ENCODE data around the gene SARDH.

Gene SARDH

GRCh38 chr9:133671371-133671770 lies 66.8 kb downstream of the SARDH start:
- CTCF ChIA-PET, result no interaction called here
- no peak for TF ChIP-seq CTCF (IDR thresholded peaks at IDR 0.05; ENCODE audit: control extremely low read depth, extremely low read depth, low read depth, missing control alignments)
- no peak for DNase-seq (ENCODE audit: extremely low spot score)
- POLR2A ChIA-PET, result no interaction called here

- DNase-seq (ENCODE audit: extremely low spot score), result no peak
- ChIA-PET POLR2A (no interaction called here), CTCF (no interaction called here)
- no peak for TF ChIP-seq CTCF (IDR thresholded peaks at IDR 0.05; ENCODE audit: control extremely low read depth, extremely low read depth, low read depth, missing control alignments)
These were observed 67.7 kb downstream of the SARDH start for GRCh38 chr9:133670466-133670865.

- POLR2A ChIA-PET, result interaction anchor here (0.7 kb wide), 1 partner anchor 214 kb away, joined by 5 read pairs; no protein-coding TSS in a partner anchor
- CTCF ChIA-PET, result no interaction called here
- DNase-seq (ENCODE audit: extremely low spot score), result no peak
- no peak for TF ChIP-seq CTCF (IDR thresholded peaks at IDR 0.05; ENCODE audit: control extremely low read depth, extremely low read depth, low read depth, missing control alignments)
These were observed 68.9 kb downstream of the SARDH start for GRCh38 chr9:133669182-133669801.

- CTCF ChIA-PET, result no interaction called here
These were observed 70.2 kb downstream of the SARDH start for GRCh38 chr9:133667759-133668450.

GRCh38 chr9:133666845-133667244 lies 71.3 kb downstream of the SARDH start:
- ChIA-PET POLR2A (no interaction called here), CTCF (no interaction called here)
- no peak for DNase-seq (ENCODE audit: extremely low spot score)
- no peak for TF ChIP-seq CTCF (IDR thresholded peaks at IDR 0.05; ENCODE audit: control extremely low read depth, extremely low read depth, low read depth, missing control alignments)

More at GRCh38 chr9:133667759-133668450, 70.2 kb downstream of the SARDH start:
- DNase-seq (ENCODE audit: extremely low spot score), result no peak
- POLR2A ChIA-PET, result no interaction called here
- TF ChIP-seq CTCF (IDR thresholded peaks at IDR 0.05; ENCODE audit: control extremely low read depth, extremely low read depth, low read depth, missing control alignments), result no peak

GRCh38 chr9:133666387-133666786 lies 71.8 kb downstream of the SARDH start:
- no peak for TF ChIP-seq CTCF (IDR thresholded peaks at IDR 0.05; ENCODE audit: control extremely low read depth, extremely low read depth, low read depth, missing control alignments)
- POLR2A ChIA-PET, result no interaction called here
- DNase-seq (ENCODE audit: extremely low spot score), result no peak
- CTCF ChIA-PET, result no interaction called here
